ENCODE data around the gene LRGUK.

DNA sequence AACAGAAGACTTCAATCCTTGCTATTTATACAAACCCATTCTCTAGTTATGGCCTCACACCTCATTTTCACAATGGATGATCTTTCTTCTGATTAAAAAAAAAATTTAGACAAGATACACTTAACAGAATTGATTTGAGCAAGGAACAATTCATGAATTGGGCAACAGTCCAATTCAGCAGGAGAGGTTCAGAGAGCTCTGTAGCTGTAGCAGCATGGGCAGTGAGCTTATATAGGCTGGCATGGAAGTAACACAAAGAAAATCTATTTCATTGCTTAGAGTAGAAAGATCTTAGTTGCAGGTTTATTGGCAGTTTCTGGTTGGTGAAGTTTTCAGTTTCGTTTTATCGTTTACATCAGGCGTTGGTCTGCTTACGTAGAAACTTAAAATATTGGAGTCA lies 23.0 kb upstream of the LRGUK start:
- TF ChIP-seq POLR2A (IDR thresholded peaks at IDR 0.05) = no peak
- TF ChIP-seq, protein P1, sequence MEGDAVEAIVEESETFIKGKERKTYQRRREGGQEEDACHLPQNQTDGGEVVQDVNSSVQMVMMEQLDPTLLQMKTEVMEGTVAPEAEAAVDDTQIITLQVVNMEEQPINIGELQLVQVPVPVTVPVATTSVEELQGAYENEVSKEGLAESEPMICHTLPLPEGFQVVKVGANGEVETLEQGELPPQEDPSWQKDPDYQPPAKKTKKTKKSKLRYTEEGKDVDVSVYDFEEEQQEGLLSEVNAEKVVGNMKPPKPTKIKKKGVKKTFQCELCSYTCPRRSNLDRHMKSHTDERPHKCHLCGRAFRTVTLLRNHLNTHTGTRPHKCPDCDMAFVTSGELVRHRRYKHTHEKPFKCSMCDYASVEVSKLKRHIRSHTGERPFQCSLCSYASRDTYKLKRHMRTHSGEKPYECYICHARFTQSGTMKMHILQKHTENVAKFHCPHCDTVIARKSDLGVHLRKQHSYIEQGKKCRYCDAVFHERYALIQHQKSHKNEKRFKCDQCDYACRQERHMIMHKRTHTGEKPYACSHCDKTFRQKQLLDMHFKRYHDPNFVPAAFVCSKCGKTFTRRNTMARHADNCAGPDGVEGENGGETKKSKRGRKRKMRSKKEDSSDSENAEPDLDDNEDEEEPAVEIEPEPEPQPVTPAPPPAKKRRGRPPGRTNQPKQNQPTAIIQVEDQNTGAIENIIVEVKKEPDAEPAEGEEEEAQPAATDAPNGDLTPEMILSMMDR (IDR thresholded peaks at IDR 0.05 in 4 of 5, conservative IDR thresholded peaks at IDR 0.05 in 1 of 5) = no peak
